Mononuclear cell (primary cell): ENCODE results near the gene ZIC2. TPM values are rescaled to one million over a fixed set of nuclear protein-coding genes. Genes with fewer than 3 reads are reported as not detected.

ENCODE experiments used
- total RNA-seq: library from RNA; depleted of rRNA; stranded (reverse); fragments of >200 nt; gene quantifications from one replicate; pipeline ENCODE4 v1.2.3, GENCODE V29; 2012

The ZIC2 gene
- total RNA-seq, 1 donor = not detected

Other genes with a start within 250 kb of the ZIC2 start
- not detected for gene ZIC5, start 10.0 kb upstream of the ZIC2 start, total RNA-seq
- 7.9 TPM for gene PCCA, start 107.3 kb downstream of the ZIC2 start, total RNA-seq